EH (cell line): ENCODE results near the gene DMRTB1.

Experiments used
- DNase-seq: peaks from one replicate; pipeline ENCODE4 v3.0.0-alpha.2; 2015; ENCODE audit warnings: low read depth

Gene DMRTB1

DNA sequence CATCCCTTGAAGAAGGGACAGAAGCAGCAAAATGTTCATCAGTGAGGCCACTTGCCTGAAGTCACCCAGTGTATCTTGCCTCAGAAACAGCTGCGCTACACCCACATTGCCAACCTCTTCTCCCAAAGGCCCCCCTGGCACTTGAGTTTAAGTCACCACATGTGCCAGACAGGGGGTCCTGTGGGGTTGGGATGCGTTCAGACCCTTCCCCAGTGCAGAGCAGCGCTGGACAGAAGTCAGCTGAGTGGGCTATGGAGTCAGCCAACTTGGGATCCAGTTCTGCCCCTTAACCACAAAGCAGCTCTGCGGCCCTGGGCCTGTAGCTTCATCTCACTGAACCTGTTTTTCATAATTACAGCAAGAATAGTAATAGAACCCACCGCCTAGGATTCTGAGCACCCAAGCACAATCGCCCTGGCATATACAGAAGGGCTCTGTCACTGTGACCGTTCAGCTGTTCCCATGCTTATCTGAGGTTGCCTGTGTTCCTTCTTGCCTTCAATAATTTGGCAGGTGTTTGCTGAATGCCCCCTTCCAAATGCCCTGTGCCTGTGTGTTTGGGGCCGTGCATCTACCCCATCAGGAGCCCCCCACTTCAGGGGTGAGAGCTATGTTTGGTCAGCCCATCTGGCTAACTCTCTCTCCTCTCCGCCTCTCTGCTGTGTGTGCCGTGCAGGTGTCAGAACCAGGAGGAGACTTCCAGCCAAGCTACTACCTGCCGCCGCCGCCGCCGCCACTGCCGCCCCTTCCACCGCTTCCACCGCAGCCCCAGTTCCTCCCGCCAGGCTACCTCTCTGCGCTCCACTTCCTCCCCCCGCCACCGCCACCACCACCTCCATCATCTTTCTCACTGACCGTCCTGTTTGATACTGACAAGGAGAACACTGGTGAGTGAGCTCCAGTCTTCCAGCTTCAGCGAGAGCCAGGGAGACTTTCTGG is 5.0 kb downstream of the DMRTB1 start:
- DNase-seq = no peak

DNA sequence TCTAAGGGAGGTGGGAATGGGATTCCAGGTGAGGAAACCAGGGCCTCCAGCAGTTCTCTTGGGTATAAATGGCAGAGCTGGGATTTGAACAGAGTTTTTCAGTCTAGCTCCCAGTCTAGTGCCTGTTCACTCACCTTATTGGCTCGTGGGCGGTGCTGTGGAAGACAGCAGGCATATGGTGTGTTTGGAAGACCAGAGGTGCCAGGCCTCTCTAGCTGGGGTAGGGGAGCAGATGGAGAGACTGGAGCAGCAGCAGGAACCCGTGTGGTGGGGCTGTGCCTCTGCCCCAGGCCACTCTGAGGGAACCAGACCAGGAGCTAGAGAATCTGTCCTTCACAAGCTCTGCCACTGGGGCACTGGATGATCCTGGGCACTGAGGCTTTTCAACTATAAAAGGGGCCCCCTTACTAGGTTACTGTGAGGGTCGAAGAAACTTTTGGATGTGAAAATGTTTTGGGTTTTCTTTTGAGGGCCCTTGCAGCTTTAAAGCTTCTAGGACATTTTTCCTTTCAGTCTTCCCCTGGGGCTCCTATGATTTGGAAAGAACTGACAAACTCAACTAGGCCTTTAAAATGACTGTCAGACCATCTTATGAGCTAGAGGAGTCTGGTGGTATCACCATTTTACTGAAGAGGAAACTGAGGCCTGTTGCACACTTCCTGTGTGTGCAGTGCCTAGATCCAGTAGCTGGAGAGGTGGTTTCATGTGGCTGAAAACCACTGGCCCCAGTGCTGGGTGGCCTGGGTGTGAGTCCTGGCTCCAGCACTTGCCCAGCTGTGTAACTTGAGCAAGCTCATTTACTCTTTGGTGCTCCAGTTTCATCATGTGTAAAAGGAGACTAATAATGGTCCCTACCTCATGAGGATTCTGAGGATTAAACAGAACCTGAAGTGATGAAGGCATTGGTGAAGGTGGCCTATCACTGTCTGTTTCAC is 6.1 kb downstream of the DMRTB1 start:
- peak; percentile 10 for DNase-seq

DNA sequence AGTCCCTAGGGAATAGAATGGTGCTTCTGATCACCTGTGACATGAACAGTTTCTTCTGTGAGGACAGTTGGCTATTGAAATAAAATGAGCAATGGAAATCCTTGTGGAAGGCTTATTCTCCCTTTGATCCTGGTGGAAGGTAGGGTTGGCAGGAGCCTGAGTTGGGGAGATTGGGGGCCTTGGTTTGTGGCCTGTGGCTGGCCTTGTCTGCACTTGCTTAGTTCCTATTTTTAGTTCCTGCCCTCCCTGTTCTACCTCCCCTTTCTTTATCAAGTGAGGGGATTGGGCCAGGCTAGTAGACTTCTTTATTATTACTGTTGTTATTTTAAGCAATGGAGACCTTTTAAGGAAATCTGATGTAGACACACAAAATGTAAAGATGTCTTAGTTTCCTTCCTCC is 8.2 kb downstream of the DMRTB1 start:
- no peak for DNase-seq

- no peak for DNase-seq
Measured at GRCh38 chr1:53468374-53468773, 9.2 kb downstream of the DMRTB1 start.

DNA sequence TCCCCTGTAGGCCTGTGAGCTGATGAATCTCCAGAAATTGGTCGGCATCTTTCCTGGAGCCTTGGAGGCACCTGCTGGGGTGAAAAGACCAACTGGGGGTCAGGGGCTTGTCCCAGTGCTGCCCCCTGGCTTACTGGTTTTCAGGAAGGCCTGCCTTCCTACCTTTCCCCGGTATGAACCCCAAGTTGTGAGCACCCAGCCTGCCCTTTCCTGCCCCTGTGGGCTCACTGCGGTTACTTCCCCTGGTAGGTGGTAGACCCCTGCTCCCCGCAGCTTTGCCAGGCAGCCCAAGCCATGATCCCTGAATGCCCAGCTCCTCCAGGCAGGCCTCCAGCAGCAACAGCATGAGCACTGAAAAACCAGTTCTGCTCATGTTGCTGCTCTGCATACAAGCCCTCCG is 10.2 kb downstream of the DMRTB1 start:
- DNase-seq = no peak

DNA sequence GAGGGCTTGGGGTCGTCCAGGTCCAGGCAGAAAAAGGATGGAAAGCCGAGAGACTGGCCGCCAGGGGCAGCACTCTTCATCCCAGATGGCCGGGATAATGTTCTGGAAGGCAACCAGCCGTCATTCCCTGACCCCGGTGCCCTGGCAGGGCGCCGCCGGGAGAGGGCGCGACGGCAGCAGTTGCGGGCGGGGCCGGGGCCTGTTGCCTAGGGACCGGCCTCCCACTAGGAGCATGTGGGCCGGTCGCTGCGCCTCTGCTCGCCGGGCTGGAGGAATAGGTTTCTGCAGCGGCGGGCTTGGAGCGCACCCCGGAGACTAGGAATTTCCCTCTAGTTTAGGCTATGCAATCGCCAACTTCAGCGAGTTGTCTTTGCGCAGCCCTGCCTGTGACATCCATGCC is 11.0 kb downstream of the DMRTB1 start:
- DNase-seq = peak; percentile 27

DNA sequence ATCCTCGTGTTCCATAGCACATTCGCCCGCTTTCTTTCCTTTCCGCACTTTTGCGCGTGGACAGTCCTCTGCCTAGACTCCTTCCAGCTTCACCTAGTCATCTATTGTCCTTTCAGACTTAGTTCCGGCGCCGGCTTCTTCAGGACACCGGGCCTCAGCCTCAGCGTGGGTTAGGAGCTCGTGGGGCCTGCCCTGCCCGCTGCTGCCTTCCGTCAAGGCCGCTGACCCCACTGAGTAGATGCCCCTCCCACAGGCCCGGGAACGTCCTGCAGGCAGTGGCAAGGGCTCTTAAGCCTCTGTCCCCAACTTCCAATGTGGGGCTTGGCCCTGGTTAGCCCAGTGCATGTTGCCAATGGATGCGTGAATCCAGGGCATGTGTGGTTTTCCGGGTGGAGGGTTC is 11.4 kb downstream of the DMRTB1 start:
- DNase-seq = no peak

GRCh38 chr1:53471000-53471399 is 11.8 kb downstream of the DMRTB1 start:
- no peak for DNase-seq

- peak; percentile 43 for DNase-seq
Measured at GRCh38 chr1:53473463-53473862, 14.3 kb downstream of the DMRTB1 start.

DNA sequence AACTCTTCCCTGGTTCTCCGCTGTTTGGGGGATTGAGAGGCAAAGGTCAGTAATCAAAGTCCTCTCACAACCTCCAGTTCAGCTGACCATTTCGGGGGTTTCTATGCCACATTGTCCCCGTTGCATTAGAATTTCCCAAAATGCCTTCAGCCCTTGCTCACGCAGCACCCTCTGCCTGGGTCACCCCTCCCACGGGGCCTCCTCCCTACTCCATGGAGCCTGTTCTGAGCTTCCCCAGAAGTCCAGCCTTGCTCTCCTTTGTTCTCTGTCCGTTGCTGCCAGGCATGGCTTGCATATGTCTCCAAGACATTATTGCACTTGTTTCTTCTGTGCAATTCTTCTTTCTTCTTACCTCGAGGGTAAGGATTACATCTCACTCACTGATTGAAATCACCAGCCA is 16.5 kb downstream of the DMRTB1 start:
- no peak for DNase-seq

DNA sequence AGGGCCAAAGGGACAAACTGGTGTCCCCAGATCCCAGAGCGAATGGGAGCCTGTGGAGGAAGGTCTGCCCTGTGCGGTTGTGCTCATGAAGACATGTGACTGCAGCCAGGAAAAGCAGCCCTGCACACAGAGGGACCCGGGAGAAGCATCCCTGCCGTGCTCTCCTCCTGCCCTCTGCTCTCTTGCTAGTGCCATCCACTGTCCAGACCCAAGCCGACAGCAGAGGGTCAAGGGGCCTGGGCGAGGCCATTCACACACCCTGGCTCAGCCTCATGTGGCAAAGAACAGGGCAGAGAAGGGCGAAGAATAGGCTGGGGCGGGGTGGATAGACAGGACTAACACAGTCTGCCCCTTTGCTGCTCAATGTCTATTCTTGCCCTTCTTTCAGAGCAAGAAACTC is 17.4 kb downstream of the DMRTB1 start:
- no peak for DNase-seq

DNA sequence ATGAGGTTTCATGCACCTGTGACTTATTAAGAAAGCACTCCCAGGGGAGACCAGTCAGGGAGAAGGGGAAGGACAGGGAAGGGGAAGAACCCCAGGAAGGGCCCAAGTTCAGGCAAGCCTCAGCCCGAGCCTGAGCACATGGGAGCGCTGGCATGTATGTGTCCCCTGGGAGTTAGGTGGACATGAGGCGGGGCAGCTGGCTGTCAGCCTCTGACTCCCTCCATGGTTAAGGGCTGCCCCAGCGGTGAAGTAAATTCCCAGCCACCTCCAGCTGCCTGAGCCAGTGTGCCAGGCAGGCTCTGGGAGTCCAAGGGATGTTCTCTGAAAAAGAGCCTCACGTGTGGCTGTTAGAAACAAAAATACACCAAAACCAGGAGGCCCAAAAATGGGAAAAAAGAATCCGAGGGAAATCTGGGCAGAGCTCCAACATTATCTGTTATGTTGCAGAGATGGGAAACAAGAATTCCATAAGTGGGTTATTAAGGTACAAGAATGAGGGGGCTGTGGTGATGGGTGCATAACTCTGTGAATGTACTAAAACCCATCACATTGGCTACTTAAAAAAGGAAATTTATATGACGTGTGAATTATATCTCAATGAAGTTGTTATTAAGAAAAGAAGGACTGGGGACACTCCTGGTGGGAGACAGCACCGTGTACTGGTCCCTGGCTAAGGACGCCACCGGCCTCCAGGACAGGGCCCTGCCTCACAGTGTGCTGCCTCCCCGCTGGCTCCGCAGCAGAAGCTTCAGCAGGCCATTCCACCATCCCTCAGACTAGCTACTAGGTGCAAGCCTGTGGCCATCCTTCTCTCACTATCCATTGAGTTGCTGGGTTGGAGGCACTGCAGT is 18.7 kb downstream of the DMRTB1 start:
- DNase-seq = peak; percentile 59

DNA sequence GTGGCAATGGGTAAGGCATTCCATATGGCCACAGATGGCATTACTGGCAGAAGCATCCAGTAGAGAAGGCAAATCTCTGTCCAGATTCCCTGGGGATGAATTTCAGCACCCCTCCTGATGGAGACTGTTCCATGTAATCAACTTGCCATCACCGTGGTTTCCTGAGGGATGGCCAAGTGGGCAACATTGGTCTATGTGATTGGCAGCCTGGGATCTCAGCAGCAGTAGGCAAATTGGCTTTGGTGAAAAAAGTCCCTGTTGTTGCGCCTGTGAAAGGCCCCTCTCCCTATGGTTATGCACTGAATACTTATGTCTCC is 19.3 kb downstream of the DMRTB1 start:
- peak; percentile 30 for DNase-seq

DNA sequence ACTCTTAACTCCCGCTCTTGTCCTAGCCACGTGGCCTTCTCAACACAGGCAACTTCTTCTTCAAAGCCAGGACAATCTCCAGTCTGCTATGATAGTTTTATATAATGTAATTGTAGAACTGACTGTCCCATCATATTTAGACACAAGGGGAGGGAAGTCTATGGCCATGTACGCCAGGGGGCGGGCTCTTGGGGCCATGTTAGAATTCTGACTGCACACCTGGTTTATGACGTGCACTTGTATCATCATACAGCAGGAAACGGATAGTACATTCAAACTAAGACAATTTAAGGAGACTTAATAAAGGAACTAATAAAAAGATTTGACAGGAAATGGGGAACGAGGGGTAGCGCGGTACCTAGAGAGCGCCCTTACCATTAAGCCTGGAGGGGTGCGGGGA is 21.5 kb downstream of the DMRTB1 start:
- no peak for DNase-seq

DNA sequence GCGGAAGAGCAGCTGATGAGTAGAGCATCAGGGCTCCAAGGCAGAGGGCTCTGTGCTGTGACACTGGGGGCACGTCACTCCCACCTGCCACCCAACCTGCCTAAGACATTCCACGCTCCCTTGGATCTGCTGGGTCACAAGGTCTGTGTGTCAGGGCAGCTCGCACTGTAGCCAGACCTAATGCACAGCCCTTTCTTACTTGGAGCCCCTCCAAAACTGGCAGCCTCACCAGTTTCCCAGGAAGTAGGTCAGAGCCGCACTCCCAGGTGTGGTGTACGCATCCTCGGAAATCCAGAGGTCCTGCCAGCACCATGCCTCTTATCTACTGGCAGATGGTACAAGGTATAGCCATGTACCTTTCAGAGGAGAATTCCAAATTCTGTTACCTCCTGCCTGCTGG is 22.3 kb downstream of the DMRTB1 start:
- DNase-seq = no peak

DNA sequence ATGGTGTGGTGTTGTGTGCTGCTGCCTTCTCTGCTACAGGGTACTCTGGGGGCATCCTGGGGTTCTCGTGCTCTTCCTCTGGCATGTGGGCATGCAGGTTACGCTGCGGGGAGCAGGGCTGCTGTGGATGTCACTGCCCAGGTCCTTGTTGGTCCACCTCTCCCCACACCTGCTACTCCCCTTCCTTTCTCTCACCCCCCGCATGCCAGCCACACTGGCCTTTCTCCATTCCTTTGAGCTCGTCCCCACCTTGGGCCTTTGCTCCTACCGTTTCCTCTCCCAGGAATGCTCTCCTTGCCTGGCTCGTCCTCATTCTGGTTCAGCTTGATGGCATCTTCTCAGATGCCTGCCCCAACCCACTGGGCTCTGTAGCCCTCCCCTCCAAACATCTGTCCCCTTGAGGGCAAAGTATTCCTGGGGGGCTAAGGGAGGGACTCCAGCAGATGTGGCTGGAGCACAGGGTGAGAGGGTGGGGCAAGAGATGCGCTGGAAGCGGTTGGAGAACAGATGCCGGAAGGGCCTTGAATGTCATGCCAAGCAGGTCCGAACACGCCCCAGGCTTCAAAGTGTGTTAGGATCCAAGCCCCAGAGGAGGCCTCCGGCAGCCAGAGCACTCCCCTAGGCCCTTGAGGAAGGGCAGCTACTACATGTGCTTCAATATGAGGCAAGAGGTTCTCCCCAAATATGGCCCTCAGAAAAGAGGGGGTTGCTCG is 23.4 kb downstream of the DMRTB1 start:
- DNase-seq = no peak

- no peak for DNase-seq
Measured at GRCh38 chr1:53483170-53483569, 24.0 kb downstream of the DMRTB1 start.

GRCh38 chr1:53483656-53484055 is 24.5 kb downstream of the DMRTB1 start:
- no peak for DNase-seq

DNA sequence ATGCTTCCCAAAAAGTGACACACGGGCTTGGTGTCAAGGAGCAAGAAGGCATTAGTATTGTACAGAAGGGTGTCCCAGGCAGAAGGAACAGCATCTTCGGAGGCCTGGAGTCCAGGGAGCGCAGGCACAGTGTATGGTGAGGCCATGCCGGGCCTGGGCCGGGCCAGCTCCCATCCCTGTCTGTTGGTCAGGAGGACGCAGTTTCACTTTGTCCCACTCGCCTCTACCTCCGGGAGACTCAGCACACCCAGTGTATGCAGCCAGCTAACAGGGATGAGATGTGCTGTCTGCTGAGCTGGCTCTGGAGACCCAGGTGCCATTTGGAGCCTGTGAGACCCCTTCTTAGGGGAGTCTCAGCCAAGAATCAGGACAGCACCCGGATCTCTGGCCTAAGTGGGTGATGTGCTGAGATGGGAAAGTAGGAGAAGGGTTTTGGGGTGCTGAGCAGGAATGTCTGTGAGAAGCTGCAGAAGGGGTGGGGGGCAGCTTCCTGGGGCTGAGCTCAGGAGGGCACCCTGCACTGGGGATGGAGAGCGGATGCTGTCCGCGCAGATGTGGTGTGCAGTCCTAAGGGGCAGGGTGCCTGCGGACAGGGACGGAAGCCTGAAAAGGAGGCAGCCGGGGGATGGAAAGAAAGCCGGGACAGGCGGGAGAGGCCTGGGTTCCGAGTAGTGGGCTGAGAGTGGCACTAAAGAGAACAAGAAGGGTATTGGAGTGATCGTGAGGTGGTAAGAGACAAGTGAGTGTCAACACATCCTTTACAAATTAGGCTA is 25.7 kb downstream of the DMRTB1 start:
- no peak for DNase-seq

DNA sequence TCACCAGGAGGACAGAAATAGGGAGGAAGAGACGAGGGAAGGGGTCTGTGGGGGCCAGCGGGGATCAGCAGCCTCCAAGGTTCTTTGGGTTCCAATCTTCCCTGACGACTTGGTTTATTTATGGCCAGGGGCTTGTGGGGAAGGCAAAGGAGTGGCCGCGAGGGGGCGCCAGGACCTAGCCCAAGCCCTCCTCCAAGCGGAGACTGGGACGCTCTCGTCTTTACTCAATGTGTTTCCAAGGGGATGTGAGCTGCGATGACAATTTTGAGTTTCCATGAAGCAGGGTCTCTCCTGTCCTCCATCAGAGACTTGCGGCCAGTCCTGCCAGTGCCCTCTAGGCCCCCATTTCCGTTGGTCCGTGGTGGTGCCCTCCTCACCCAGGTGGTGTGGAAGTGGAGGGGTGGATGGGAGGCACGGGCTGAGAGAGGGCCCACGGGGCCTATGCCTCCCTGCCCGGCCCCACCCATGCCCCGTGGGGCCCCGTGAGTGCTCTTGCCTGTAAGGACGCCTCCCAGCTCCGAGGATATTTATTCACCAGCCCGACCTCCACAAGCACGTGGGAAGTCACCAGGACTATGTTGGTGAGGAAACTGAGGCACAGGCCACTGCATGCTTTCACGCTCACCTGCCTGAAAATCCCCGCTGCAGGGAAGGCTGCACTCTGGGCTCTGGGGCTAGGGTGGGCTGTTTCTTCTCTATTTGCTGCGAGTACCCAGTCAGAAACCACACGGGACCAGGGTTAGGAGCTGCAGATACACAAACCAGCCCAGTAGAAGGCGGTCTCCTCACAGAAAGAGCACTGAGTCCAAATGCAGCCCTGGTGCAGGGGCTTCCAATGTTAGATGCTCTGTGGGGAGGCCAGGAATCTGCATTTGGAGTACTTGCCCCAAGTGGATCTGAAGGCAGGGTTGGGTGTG is 26.5 kb downstream of the DMRTB1 start:
- peak; percentile 81 for DNase-seq
